Measurements from ENCODE around the gene SPRY1.

The SPRY1 gene

DNA sequence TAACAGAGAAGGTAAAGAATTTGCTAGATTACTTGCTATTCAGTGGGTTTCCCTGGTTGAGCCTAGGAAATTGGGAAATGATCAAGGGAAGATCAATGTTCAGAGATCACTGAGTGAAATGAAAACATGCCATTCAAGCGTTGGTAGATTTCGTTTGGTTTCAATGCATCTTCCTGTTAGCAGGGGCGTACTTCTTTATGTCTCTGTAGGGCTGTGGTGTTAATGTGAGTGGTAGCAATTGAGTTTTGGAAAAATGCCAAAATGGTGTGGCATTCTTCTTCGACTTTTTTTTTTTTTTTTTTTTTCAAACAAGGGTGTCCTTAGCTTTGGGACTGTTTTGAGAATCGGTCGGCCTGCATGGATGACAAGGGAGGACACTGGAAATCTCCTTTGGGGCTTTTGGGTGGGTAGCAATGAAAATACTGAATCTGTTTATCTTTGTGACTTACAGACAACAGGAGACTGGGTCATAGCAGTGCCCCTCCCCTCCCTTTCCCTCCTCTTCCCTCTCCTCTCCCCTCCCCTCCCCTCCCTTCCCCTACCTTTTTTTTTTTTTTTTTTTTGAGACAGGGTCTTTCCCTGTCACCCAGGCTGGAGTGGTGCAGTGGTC is 50.4 kb downstream of the SPRY1 start:
- DNase-seq: no peak

DNA sequence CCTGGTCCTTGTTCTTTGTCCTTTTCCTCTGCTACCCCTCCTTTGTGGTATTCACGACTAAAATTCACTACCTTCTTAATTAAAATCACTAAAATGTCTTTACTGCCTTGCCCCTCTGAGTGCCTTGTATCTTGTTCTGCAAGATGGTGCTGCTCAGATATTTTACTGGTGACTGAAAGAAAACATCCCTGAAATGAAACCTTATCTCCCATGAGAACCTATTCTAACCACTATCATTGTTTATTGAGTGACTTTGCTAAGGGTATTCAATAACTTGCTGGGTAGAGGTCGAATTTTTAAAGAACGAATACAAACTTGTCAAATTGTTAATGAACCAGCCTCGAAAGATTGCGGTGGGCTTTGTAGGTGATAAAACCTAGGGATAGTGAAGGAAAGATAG is 52.8 kb downstream of the SPRY1 start:
- DNase-seq: no peak

GRCh38 chr4:123449780-123450179 is 53.2 kb downstream of the SPRY1 start:
- peak; percentile 1 for DNase-seq

DNA sequence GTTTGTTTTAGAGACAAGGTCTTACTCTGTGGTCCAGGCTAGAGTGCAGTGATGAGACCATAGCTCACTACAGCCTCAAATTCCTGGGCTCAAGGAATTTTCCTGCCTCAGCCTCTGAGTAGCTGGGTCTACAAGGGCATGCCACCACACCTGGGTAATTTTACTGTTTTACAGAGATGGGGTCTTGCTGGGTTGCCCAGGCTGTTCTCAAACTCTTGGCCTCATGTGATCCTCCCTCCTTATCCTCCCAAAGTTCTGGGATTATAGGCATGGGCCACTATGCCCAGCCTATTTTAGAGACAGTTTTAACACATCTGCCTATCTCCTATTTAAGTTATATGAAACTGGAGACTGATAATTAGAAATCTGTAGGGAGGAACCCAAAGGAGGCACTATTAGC is 53.8 kb downstream of the SPRY1 start:
- no peak for DNase-seq

DNA sequence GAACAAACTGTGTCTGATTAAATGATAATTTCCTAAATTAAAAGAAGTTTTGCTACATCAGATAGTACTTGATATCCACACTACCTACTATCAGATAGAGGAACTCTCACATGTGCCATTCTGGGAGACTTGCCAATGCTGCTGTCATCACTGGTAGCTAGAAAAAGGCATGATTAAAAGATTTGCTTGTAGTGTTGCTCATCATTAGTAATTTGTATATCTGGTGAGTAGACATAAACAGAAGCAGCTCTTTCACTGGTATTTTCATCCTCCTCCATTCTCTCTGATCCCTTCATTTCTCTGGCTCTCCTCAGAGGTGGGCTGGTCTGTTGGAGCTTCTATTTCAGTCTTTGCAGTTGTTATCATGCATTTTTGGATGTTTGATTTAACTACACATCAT is 56.0 kb downstream of the SPRY1 start:
- DNase-seq: no peak

- DNase-seq: no peak
These were observed 56.6 kb downstream of the SPRY1 start for GRCh38 chr4:123453061-123453680.

All from SIG-M5 (cell line).